Thymus (tissue), 11 donors: ENCODE measurements around the gene HOOK2. TPM values are rescaled to one million over a fixed set of nuclear protein-coding genes. Genes with fewer than 3 reads are reported as not detected.
A peak's percentile ranks its signal among the peaks of the same experiment; 100 is the strongest.
"Not testable (repeated sequence)": the region's sequence is repeated elsewhere in the genome, so short reads cannot be mapped to it uniquely, and the experiment has no call there.

Experiments
- DNase-seq, 9 donors: peaks; one replicate each; pipeline ENCODE4 v3.0.0-alpha.2; 2013; ENCODE audit warnings: low spot score in 9 of 9, low read depth in 6 of 9, missing footprints in 1 of 9
- H3K27ac ChIP-seq, 2 donors: one replicate each; pipeline ENCODE4 v1.5.1; 2013; ENCODE audit warnings: control low read depth in 1 of 2, low read depth in 1 of 2, low read length in 1 of 2, mild to moderate bottlenecking in 1 of 2, moderate library complexity in 1 of 2
- H3K27me3 ChIP-seq, 2 donors: one replicate each; pipeline ENCODE4 v1.5.1; 2013; ENCODE audit warnings: low read length in 1 of 2; ENCODE audit not compliant: control insufficient read depth in 2 of 2, insufficient read depth in 1 of 2
- H3K36me3 ChIP-seq, 2 donors: one replicate each; pipeline ENCODE4 v1.5.1; 2013; ENCODE audit warnings: low read length in 1 of 2, mild to moderate bottlenecking in 1 of 2, moderate library complexity in 1 of 2; ENCODE audit not compliant: control insufficient read depth in 2 of 2, insufficient read depth in 2 of 2
- H3K4me1 ChIP-seq, 2 donors: one replicate each; pipeline ENCODE4 v1.5.1; 2013; ENCODE audit warnings: low read length in 2 of 2; ENCODE audit not compliant: control insufficient read depth in 2 of 2, insufficient read depth in 2 of 2
- H3K4me3 ChIP-seq, 2 donors: one replicate each; pipeline ENCODE4 v1.5.1; 2013; ENCODE audit warnings: low read length in 2 of 2, control low read depth in 1 of 2, mild to moderate bottlenecking in 1 of 2
- H3K9me3 ChIP-seq, 2 donors: one replicate each; pipeline ENCODE4 v1.5.1; 2013; ENCODE audit warnings: low read length in 1 of 2, mild to moderate bottlenecking in 1 of 2; ENCODE audit not compliant: control insufficient read depth in 2 of 2, insufficient read depth in 1 of 2
- WGBS: extraction: QIAGEN DNeasy Blood & Tissue Kit; methylation state at CpG from one replicate; pipeline ENCODE4 v1.1.7; 2013; 5-methylcytosine and 5-hydroxymethylcytosine counted together
- polyA plus RNA-seq: library from polyadenylated mRNA; stranded (reverse); fragments of 200-250 nt; gene quantifications from one replicate; pipeline ENCODE4 v1.2.3, GENCODE V29; 2013
- total RNA-seq: library from RNA; stranded (reverse); fragments of 120-200 nt; gene quantifications from one replicate; pipeline ENCODE4 v1.2.4, GENCODE V29; 2013
- donor health status: healthy.

The HOOK2 gene
- total and polyA plus RNA-seq, 2 donors: 8.7 to 36.4 TPM

- DNase-seq: no peak
- no peaks in the 10 kb centered on the region for H3K27me3 ChIP-seq
- no peaks in the 10 kb centered on the region for H3K9me3 ChIP-seq
- 98% methylated on average over 24 of the region's 24 CpGs for WGBS
- no peak overlapping the region for H3K27ac ChIP-seq
- H3K4me3 ChIP-seq: no peak overlapping the region
- H3K4me1 ChIP-seq: peaks cover 8 to 26% of the 10 kb centered on the region in 2 donors
- H3K36me3 ChIP-seq: peaks cover 39 to 47% of the 10 kb centered on the region in 2 donors
Measured at GRCh38 chr19:12731337-12731736, 44.0 kb downstream of the HOOK2 start.

- Histone ChIP-seq H3K9me3 (no peaks in the 10 kb centered on the region), H3K27me3 (no peaks in the 10 kb centered on the region), H3K4me3 (no peak overlapping the region), H3K36me3 (peaks cover 39 to 47% of the 10 kb centered on the region in 2 donors), H3K4me1 (peaks cover 7 to 20% of the 10 kb centered on the region in 2 donors), H3K27ac (no peak overlapping the region)
- 94% methylated on average over 3 of the region's 3 CpGs for WGBS
- DNase-seq: no peak
Measured at GRCh38 chr19:12730064-12730463, 45.3 kb downstream of the HOOK2 start.

- H3K27ac ChIP-seq: no peak overlapping the region
- H3K27me3 ChIP-seq: no peaks in the 10 kb centered on the region
- H3K4me1 ChIP-seq: peaks cover 13 to 25% of the 10 kb centered on the region in 2 donors
- peaks cover 39 to 45% of the 10 kb centered on the region in 2 donors for H3K36me3 ChIP-seq
- H3K4me3 ChIP-seq: no peak overlapping the region
- no peaks in the 10 kb centered on the region for H3K9me3 ChIP-seq
- WGBS: 98% methylated on average over 9 of the region's 9 CpGs
- no peak for DNase-seq
Measured at GRCh38 chr19:12727745-12728433, 47.5 kb downstream of the HOOK2 start.

- 97% methylated on average over 2 of the region's 2 CpGs for WGBS
- Histone ChIP-seq H3K36me3 (peaks cover 38 to 39% of the 10 kb centered on the region in 2 donors), H3K27me3 (no peaks in the 10 kb centered on the region), H3K4me3 (no peak overlapping the region), H3K9me3 (no peaks in the 10 kb centered on the region), H3K27ac (no peak overlapping the region), H3K4me1 (peaks cover 11 to 20% of the 10 kb centered on the region in 2 donors)
- no peak for DNase-seq
Measured at GRCh38 chr19:12726988-12727316, 48.4 kb downstream of the HOOK2 start.

- H3K4me3 ChIP-seq, DNase-seq, H3K9me3 ChIP-seq, H3K27me3 ChIP-seq, H3K27ac ChIP-seq: not testable (repeated sequence)
- Histone ChIP-seq H3K4me1 (peaks cover 22 to 30% of the 10 kb centered on the region in 2 donors), H3K36me3 (peaks cover 26 to 30% of the 10 kb centered on the region in 2 donors)
- 96% methylated on average over 10 of the region's 10 CpGs for WGBS
Measured at GRCh38 chr19:12725612-12726011, 49.7 kb downstream of the HOOK2 start.

GRCh38 chr19:12723641-12724426, 51.5 kb downstream of the HOOK2 start, which contains the start of gene TNPO2:
Gene TNPO2 (minus strand): TSS chr19:12723932. CDS start chr19:12720977, 2,955 bp downstream.
- DNase-seq: peak in 5 of 9 donors; percentile 56 to 85 (median 73)
- WGBS: 5% methylated on average over 28 of the region's 28 CpGs
- H3K4me1 ChIP-seq: peaks cover 24 to 35% of the 10 kb centered on the region in 2 donors
- peak within 1 kb of the TSS; percentile 63 to 100 for H3K4me3 ChIP-seq
- H3K9me3 ChIP-seq: no peaks in the 10 kb centered on the region
- H3K27me3 ChIP-seq: no peaks in the 10 kb centered on the region
- peaks cover 13 to 24% of the 10 kb centered on the region in 2 donors for H3K36me3 ChIP-seq
- H3K27ac ChIP-seq: peak within 1 kb of the TSS; percentile 58 to 80

- Histone ChIP-seq H3K36me3 (peaks cover 14 to 24% of the 10 kb centered on the region in 2 donors), H3K4me1 (peaks cover 24 to 35% of the 10 kb centered on the region in 2 donors), H3K27ac (peak overlapping the region; percentile 58 to 80), H3K9me3 (no peaks in the 10 kb centered on the region), H3K27me3 (no peaks in the 10 kb centered on the region), H3K4me3 (peak overlapping the region; percentile 63 to 100)
- under 1% methylated on average over 7 of the region's 7 CpGs for WGBS
- no peak for DNase-seq
Measured at GRCh38 chr19:12723381-12723640, 52.0 kb downstream of the HOOK2 start.

- Histone ChIP-seq H3K36me3 (peaks cover 11 to 23% of the 10 kb centered on the region in 2 donors), H3K27ac (peak overlapping the region; percentile 86 to 95), H3K9me3 (no peaks in the 10 kb centered on the region), H3K4me1 (peaks cover 24 to 35% of the 10 kb centered on the region in 2 donors), H3K4me3 (peak overlapping the region; percentile 63 to 100), H3K27me3 (no peaks in the 10 kb centered on the region)
- under 1% methylated on average over 32 of the region's 32 CpGs for WGBS
- DNase-seq: peak; percentile 89 to 99 (median 97)
Measured at GRCh38 chr19:12722566-12723380, 52.6 kb downstream of the HOOK2 start.
